GM20000 (cell line): ENCODE data around the gene SGPP2.

Experiments
- DNase-seq: peaks from one replicate; pipeline ENCODE4 v3.0.0; 2012; ENCODE audit warnings: low spot score
- CTCF ChIP-seq: IDR thresholded peaks from 2 replicates; pipeline ENCODE4 v1.5.1; 2012; ENCODE audit warnings: mild to moderate bottlenecking, control low read depth; ENCODE audit errors: extremely low read depth, missing control alignments

The SGPP2 gene

GRCh38 chr2:222518570-222519381 lies 94.4 kb downstream of the SGPP2 start:
- no peak for DNase-seq
- TF ChIP-seq CTCF: no peak

- TF ChIP-seq CTCF: no peak
These were observed 96.8 kb downstream of the SGPP2 start for GRCh38 chr2:222521099-222521498.

DNA sequence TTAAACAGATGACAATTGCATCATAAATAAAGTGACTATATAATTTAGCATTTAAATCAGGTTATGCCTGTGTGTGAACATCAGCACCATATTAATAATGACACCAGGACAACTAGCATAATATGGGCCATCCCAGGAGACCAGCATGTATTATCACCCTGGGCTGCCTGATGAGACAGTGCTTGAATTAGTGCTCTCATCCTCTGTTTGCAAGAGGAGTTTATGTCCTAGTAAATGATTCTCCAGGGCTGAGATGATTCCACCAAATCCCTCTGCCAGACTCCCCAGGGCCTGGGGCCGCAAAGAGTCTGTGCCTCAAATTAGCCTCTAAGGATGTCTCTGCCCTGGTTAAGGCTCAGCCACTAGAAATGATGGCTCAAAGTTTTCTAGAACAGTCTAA lies 97.7 kb downstream of the SGPP2 start:
- TF ChIP-seq CTCF: no peak
- DNase-seq: no peak

More at GRCh38 chr2:222521099-222521498, 96.8 kb downstream of the SGPP2 start:
- DNase-seq: no peak

DNA sequence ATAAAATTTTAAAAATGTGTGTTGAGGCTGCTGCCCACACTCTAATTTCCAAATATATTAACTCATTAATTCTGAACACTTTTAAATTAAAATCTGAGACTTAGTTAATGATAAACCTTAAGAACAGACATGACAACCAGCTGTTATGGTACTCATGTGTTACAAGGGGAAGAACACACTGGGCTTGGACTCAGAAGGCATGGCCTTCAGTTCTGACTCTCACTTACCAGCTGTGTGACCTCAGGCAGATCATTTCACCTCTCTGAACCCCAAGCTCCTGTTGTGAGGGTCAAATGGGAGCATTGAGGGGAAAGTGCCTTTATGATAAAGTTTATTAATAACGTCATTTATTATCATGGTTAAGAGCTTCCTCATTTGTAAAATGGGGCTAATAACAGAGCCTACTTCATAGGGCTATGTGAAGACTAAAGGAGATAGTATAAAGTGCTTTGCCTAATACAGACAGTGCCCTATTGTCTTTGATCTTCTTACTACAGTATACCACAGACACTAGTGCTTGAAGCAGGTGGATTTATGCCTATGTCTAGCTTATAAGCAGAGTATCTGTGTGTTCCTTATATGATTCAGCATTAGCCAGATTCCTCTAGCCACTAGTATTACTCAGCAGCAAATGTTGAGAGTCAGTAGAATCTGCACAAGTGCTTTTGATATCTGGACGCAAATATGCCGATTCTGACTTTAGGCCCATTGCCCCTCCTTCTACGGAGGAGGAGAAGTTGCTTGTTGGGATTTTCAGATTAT lies 99.6 kb downstream of the SGPP2 start:
- no peak for TF ChIP-seq CTCF
- no peak for DNase-seq

DNA sequence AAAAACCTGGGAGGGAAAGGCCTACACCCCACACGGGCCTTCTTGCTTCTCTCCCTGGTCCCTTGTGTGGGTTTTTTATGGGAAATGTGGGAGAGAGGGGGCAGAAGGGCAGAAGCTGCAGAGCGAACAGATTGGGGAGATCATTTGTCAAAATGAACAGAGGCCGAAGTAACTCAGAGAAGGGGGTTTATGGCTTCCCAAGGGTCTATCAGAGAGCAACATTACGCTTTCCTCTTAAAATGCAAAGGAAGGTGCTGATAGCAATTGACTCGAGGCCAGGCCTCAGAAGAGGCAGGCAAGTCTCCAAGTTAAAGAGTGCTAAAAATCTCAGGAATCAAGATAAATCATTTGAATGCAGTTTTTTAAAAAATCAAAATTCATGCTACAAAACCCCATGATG lies 101.5 kb downstream of the SGPP2 start:
- TF ChIP-seq CTCF: no peak

GRCh38 chr2:222526480-222527277 lies 102.3 kb downstream of the SGPP2 start:
- no peak for TF ChIP-seq CTCF
- no peak for DNase-seq

More for the DNA sequence above, 101.5 kb downstream of the SGPP2 start:
- DNase-seq: no peak
